HEK293 (cell line): ENCODE results near the gene B4GALNT3.

Experiments used
- CTCF ChIP-seq: fragments of 450-650 bp; formaldehyde crosslinking; IDR thresholded peaks from 2 replicates; pipeline ENCODE4 v1.5.1; 2016; ENCODE audit warnings: missing biosample characterization, missing genetic modification characterization
- KLF9 ChIP-seq: fragments of 450-650 bp; formaldehyde crosslinking; IDR thresholded peaks from 2 replicates; pipeline ENCODE4 v1.5.1; 2016; ENCODE audit warnings: missing biosample characterization, missing genetic modification characterization, low read depth
- PBX3 ChIP-seq: sonication (generic); formaldehyde crosslinking; IDR thresholded peaks from 2 replicates; pipeline ENCODE4 v1.8.1; 2022; ENCODE audit warnings: mild to moderate bottlenecking, moderate library complexity, missing genetic modification reagents
- REST ChIP-seq: fragments of 450-650 bp; formaldehyde crosslinking; IDR thresholded peaks from 2 replicates; pipeline ENCODE4 v1.5.1; 2016; ENCODE audit warnings: missing biosample characterization, missing genetic modification characterization
- TRIM28 ChIP-seq: IDR thresholded peaks from 2 replicates; pipeline ENCODE4 v1.6.1; 2011; ENCODE audit warnings: low read length, control low read depth, borderline replicate concordance
- YY1 ChIP-seq: fragments of 450-650 bp; formaldehyde crosslinking; IDR thresholded peaks from 2 replicates; pipeline ENCODE4 v1.5.1; 2018; ENCODE audit warnings: missing biosample characterization, missing genetic modification characterization
- YY2 ChIP-seq: fragments of 450-650 bp; formaldehyde crosslinking; IDR thresholded peaks from 2 replicates; pipeline ENCODE4 v1.5.1; 2016; ENCODE audit warnings: missing biosample characterization, missing genetic modification characterization
- ZBTB26 ChIP-seq: fragments of 450-650 bp; formaldehyde crosslinking; optimal IDR thresholded peaks from 2 replicates; pipeline ENCODE3; 2016; ENCODE audit warnings: missing biosample characterization, mild to moderate bottlenecking, missing genetic modification characterization
- ZBTB6 ChIP-seq: fragments of 450-650 bp; formaldehyde crosslinking; IDR thresholded peaks from 2 replicates; pipeline ENCODE4 v1.5.1; 2017; ENCODE audit warnings: missing biosample characterization, missing genetic modification characterization
- ZFP69B ChIP-seq: fragments of 450-650 bp; formaldehyde crosslinking; IDR thresholded peaks from 2 replicates; pipeline ENCODE4 v1.5.1; 2016; ENCODE audit warnings: missing biosample characterization, missing genetic modification characterization
- ZNF112 ChIP-seq: fragments of 450-650 bp; formaldehyde crosslinking; IDR thresholded peaks from 2 replicates; pipeline ENCODE4 v1.5.0; 2017; ENCODE audit warnings: missing biosample characterization, missing genetic modification characterization
- ZNF274 ChIP-seq, 2 experiments: fragments of 200-500 bp in 1 of 2; fragments of 450-650 bp in 1 of 2; sonication (Bioruptor generic) in 1 of 2; formaldehyde crosslinking in 1 of 2; IDR thresholded peaks; 2 replicates each; pipeline versions ENCODE4 v1.5.1 to v1.6.1; 2014 to 2016; ENCODE audit warnings: borderline replicate concordance in 1 of 2, inconsistent platforms in 1 of 2, low read length in 1 of 2, missing biosample characterization in 1 of 2, missing genetic modification characterization in 1 of 2

GRCh38 chr12:604956-605355, 145.2 kb downstream of the B4GALNT3 start:
- TF ChIP-seq TRIM28 = no peak
- TF ChIP-seq PBX3 (CRISPR knock-in tag) = no peak
- no peak for TF ChIP-seq CTCF
- TF ChIP-seq ZNF274 (IDR thresholded peaks at IDR 0.05; ENCODE audit: low read length) = no peak
- TF ChIP-seq ZNF274 (tag by site-specific recombination; IDR thresholded peaks at IDR 0.05; ENCODE audit: borderline replicate concordance) = no peak
- TF ChIP-seq REST = no peak
- TF ChIP-seq ZBTB26 (tag by site-specific recombination) = no peak
- no peak for TF ChIP-seq YY2 (tag by site-specific recombination)
- no peak for TF ChIP-seq YY1 (tag by site-specific recombination)
- TF ChIP-seq KLF9 (tag by site-specific recombination) = no peak
- TF ChIP-seq ZBTB6 (tag by site-specific recombination) = no peak
- TF ChIP-seq ZNF112 (tag by site-specific recombination) = no peak
- TF ChIP-seq ZFP69B (tag by site-specific recombination) = no peak
